Measurements from ENCODE around the gene LRRC4.

LRRC4 gene

DNA sequence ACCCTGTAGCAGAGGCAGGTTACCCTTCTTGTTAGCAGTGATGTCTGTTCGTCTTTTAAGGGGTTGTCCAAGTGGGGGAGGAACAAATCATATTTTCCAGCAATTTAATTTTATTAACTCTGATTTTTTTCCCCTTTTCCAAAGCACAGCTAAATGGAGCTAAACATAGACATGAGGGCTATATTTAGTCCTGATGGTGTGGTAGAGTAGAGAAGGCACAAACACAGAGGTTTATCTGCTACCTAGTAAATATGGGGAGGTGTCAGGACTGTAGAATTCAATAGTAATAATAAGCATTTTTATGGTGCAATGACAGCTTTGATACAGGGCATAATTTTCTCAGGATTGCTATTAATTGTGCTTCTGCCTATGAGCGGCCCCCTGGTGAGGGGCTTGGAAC is 22.5 kb downstream of the LRRC4 start:
- no peaks in the 10 kb centered on the region for H3K27me3 ChIP-seq (ENCODE audit: insufficient read depth, low read depth, severe bottlenecking)
- H3K27ac ChIP-seq = no peak overlapping the region
- DNase-seq = no peak
- H3K36me3 ChIP-seq = peaks cover 5% of the 10 kb centered on the region; the same call in 1 of the 2 replicates
- no peak overlapping the region for H3K4me3 ChIP-seq (ENCODE audit: low read depth, low read length)
- TF ChIP-seq, protein P1, sequence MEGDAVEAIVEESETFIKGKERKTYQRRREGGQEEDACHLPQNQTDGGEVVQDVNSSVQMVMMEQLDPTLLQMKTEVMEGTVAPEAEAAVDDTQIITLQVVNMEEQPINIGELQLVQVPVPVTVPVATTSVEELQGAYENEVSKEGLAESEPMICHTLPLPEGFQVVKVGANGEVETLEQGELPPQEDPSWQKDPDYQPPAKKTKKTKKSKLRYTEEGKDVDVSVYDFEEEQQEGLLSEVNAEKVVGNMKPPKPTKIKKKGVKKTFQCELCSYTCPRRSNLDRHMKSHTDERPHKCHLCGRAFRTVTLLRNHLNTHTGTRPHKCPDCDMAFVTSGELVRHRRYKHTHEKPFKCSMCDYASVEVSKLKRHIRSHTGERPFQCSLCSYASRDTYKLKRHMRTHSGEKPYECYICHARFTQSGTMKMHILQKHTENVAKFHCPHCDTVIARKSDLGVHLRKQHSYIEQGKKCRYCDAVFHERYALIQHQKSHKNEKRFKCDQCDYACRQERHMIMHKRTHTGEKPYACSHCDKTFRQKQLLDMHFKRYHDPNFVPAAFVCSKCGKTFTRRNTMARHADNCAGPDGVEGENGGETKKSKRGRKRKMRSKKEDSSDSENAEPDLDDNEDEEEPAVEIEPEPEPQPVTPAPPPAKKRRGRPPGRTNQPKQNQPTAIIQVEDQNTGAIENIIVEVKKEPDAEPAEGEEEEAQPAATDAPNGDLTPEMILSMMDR (IDR thresholded peaks at IDR 0.05; ENCODE audit: low read depth, low read length) = no peak
- H3K9me3 ChIP-seq (ENCODE audit: severe bottlenecking) = no peaks in the 10 kb centered on the region

DNA sequence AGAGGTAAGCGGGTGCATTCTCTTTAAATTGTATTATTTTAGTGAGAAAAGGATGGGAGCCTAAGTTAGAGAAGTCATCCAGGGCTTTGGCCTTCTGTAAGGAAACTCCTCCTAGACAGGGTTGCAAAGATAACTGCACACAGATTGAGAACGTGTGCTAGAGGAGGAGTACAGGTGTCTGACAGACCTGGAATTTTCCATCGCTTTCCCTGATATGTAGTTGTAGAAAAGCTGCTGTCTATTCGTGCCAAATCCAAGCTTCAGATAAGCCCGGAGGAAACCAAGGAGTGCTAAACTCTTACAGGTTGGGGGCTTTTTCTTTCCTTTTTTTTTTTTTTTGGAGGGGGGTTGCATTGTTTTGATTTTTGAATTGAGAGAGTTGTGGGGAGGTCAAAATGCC is 23.1 kb downstream of the LRRC4 start:
- TF ChIP-seq, protein P1 (IDR thresholded peaks at IDR 0.05; ENCODE audit: low read depth, low read length) = no peak
- Histone ChIP-seq H3K27me3 (ENCODE audit: insufficient read depth, low read depth, severe bottlenecking) (no peaks in the 10 kb centered on the region), H3K9me3 (ENCODE audit: severe bottlenecking) (no peaks in the 10 kb centered on the region), H3K36me3 (peaks cover 5% of the 10 kb centered on the region; the same call in 1 of the 2 replicates), H3K4me3 (ENCODE audit: low read depth, low read length) (no peak overlapping the region), H3K27ac (no peak overlapping the region)
- DNase-seq = no peak

DNA sequence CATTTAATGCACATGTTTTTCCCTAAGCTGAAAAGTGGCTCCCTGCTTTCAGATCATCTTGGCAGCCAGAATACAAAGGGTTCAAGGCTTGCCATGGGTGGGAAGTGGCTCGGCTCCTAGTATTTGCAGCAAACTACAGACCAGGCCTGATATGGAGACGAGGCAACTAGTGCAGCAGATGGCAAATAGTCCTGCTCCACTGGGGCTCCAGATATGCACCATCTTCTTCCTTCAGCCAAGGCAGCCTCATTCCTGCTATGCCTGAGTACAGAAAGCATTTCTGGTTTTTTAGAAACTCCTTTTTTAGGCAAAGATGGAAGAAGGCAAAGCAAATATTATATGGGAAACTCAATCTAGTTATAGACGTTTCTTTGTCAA is 23.9 kb downstream of the LRRC4 start:
- no peaks in the 10 kb centered on the region for H3K27me3 ChIP-seq (ENCODE audit: insufficient read depth, low read depth, severe bottlenecking)
- H3K4me3 ChIP-seq (ENCODE audit: low read depth, low read length) = no peak overlapping the region
- TF ChIP-seq, protein P1 (IDR thresholded peaks at IDR 0.05; ENCODE audit: low read depth, low read length) = no peak
- H3K36me3 ChIP-seq = no peaks in the 10 kb centered on the region
- DNase-seq = no peak
- H3K27ac ChIP-seq = no peak overlapping the region
- no peaks in the 10 kb centered on the region for H3K9me3 ChIP-seq (ENCODE audit: severe bottlenecking)

DNA sequence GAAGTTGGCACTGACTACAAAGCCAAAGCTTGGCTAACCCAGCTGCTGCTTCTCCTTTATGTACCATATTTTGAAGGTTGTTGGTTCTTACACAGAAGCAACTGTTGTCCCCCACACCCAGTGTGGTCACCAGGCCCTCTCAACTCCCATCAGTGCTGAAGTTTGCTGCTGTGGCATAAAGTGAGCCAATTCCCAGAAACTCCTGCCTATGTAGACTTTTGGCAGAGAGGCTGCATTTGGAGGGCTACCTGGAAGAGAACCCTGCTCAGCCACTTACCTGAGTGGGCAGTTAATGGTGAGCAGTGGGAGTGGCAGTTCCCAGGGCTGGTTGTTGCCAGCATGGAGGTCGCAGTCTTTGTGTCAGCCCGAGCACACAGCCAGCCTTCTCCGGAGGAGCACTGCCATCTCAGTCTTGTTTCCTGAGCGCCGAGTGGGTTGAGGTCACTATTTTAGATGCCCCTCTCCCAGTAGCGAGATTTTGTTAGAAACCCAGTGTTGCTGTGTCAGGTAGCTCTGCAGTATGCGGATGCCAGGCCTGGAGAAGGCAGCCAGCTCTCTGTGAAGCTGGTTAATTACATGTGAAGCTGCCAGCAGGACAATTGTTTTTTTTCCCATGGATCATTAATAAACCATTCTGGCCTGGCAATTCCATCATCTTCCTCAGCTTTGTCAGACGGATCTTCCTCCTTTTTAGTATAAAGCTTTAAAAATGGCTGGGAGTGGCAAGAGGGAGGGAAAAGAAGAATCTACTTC is 24.5 kb downstream of the LRRC4 start:
- Histone ChIP-seq H3K27ac (no peak overlapping the region), H3K9me3 (ENCODE audit: severe bottlenecking) (no peaks in the 10 kb centered on the region), H3K27me3 (ENCODE audit: insufficient read depth, low read depth, severe bottlenecking) (no peaks in the 10 kb centered on the region), H3K36me3 (no peaks in the 10 kb centered on the region), H3K4me3 (ENCODE audit: low read depth, low read length) (no peak overlapping the region)
- TF ChIP-seq, protein P1 (IDR thresholded peaks at IDR 0.05; ENCODE audit: low read depth, low read length) = no peak
- no peak for DNase-seq

DNA sequence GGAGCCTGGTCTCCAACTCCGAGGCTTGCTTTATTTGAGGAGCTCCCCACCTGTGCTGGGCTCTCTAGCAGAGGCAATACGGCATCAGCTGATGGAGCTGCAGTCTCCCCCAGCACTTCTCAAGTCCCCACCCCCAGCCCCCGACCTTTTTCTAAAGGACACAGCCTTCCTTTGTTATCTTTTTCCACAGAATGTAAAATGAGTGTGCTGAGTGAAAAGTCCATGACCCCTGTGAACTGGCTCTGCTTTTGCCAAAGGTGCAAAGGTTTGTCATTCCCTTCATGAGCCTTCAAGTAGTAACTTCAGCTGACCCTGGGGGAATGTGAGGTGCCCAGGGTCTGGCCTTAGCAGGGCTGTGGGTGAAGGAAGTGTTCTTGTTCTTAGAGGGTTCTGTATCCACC is 25.5 kb downstream of the LRRC4 start:
- Histone ChIP-seq H3K36me3 (no peaks in the 10 kb centered on the region; the same call in 1 of the 2 replicates), H3K27me3 (ENCODE audit: insufficient read depth, low read depth, severe bottlenecking) (no peaks in the 10 kb centered on the region), H3K4me3 (ENCODE audit: low read depth, low read length) (no peak overlapping the region), H3K9me3 (ENCODE audit: severe bottlenecking) (no peaks in the 10 kb centered on the region), H3K27ac (no peak overlapping the region)
- no peak for DNase-seq
- TF ChIP-seq, protein P1 (IDR thresholded peaks at IDR 0.05; ENCODE audit: low read depth, low read length) = no peak

DNA sequence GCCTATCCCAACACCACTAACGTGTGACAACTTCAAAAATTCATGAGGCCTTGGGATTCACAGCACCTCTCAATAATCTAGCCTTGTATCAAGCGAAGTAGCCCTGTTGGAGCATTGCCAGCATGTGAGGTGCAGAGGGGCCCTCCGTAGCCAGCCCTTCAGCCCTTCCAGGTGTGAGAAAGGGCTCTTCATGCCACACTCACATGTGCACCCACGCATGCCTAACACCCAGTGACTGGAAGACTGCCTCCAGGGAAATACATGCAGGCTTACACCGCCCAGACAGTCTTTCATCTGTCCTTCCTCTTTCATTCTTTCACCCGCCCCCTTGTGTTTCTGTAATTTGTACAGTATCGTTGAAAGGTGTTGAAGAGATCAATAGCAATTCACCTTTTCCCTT is 26.1 kb downstream of the LRRC4 start:
- H3K36me3 ChIP-seq = no peaks in the 10 kb centered on the region; the same call in 1 of the 2 replicates
- H3K4me3 ChIP-seq (ENCODE audit: low read depth, low read length) = no peak overlapping the region
- H3K9me3 ChIP-seq (ENCODE audit: severe bottlenecking) = no peaks in the 10 kb centered on the region
- DNase-seq = no peak
- no peak overlapping the region for H3K27ac ChIP-seq
- no peaks in the 10 kb centered on the region for H3K27me3 ChIP-seq (ENCODE audit: insufficient read depth, low read depth, severe bottlenecking)
- TF ChIP-seq, protein P1 (IDR thresholded peaks at IDR 0.05; ENCODE audit: low read depth, low read length) = no peak
